ENCODE measurements around the gene PLCG1. TPM values are rescaled to one million over a fixed set of nuclear protein-coding genes. Genes with fewer than 3 reads are reported as not detected.

PLCG1 gene
- total and polyA plus RNA-seq, 8 donors = 64.9 to 251 (median 202) TPM

GRCh38 chr20:41145317-41145716 lies 8.0 kb downstream of the PLCG1 start:
- no peak for ATAC-seq
- no peaks in the 10 kb centered on the region for H3K36me3 ChIP-seq
- no peak for DNase-seq
- H3K4me1 ChIP-seq = peaks cover 37 to 96% of the 10 kb centered on the region in 2 donors
- no peaks in the 10 kb centered on the region for H3K9me3 ChIP-seq
- peak overlapping the region; percentile 67 to 92 for H3K27ac ChIP-seq
- no peak overlapping the region for H3K4me3 ChIP-seq
- no peak for TF ChIP-seq CTCF (IDR thresholded peaks at IDR 0.05)
- no peaks in the 10 kb centered on the region for H3K27me3 ChIP-seq
- intact Hi-C loops (cut with DNase I) = no loop called here

GRCh38 chr20:41145821-41146620 lies 8.7 kb downstream of the PLCG1 start:
- H3K9me3 ChIP-seq = no peaks in the 10 kb centered on the region
- no peaks in the 10 kb centered on the region for H3K36me3 ChIP-seq
- ATAC-seq (peak; percentile 79), DNase-seq (peak in 2 of 4 donors; percentile 31 to 72)
- no peak for TF ChIP-seq CTCF (IDR thresholded peaks at IDR 0.05)
- H3K4me3 ChIP-seq = no peak overlapping the region
- intact Hi-C loops (cut with DNase I) = no loop called here
- H3K4me1 ChIP-seq = peaks cover 32 to 91% of the 10 kb centered on the region in 2 donors
- no peaks in the 10 kb centered on the region for H3K27me3 ChIP-seq
- peak overlapping the region; percentile 67 to 92 for H3K27ac ChIP-seq

DNA sequence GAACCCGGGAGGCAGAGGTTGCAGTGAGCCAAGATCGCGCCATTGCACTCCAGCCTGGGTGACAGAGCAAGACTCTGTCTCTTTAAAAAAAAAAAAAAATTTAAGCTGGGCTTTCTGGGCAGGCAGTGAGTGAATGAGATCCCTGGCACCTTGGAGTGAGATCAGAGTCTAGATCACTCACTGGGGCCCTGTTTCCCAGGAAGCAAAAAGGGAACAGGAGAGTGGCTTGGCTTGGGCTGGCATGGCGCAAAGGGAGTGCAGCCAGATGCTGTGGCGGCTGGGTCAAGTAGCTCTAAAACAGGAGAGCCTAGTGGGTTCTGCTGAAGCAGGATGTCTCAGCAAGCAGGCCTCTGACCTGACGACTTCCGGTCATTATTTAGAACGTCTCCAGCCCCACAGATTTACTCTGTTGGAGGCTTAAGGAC lies 10.4 kb downstream of the PLCG1 start:
- TF ChIP-seq CTCF (IDR thresholded peaks at IDR 0.05) = no peak
- peak in 1 of 4 donors; percentile 24 for DNase-seq
- Histone ChIP-seq H3K9me3 (no peaks in the 10 kb centered on the region), H3K27me3 (no peaks in the 10 kb centered on the region), H3K4me1 (peaks cover 24 to 85% of the 10 kb centered on the region in 2 donors), H3K27ac (peak overlapping the region; percentile 67 to 92), H3K36me3 (no peaks in the 10 kb centered on the region), H3K4me3 (no peak overlapping the region)
- ATAC-seq = no peak
- intact Hi-C loops (cut with DNase I) = no loop called here

GRCh38 chr20:41148942-41149341 lies 11.6 kb downstream of the PLCG1 start:
- H3K27me3 ChIP-seq = no peaks in the 10 kb centered on the region
- TF ChIP-seq CTCF (IDR thresholded peaks at IDR 0.05) = no peak
- H3K4me3 ChIP-seq = no peak overlapping the region
- H3K4me1 ChIP-seq = peaks cover 22 to 85% of the 10 kb centered on the region in 2 donors
- no peaks in the 10 kb centered on the region for H3K36me3 ChIP-seq
- DNase-seq (no peak), ATAC-seq (no peak)
- intact Hi-C loops (cut with DNase I) = no loop called here
- H3K9me3 ChIP-seq = no peaks in the 10 kb centered on the region
- peak overlapping the region; percentile 67 to 92 for H3K27ac ChIP-seq

GRCh38 chr20:41150664-41151063 lies 13.3 kb downstream of the PLCG1 start:
- Histone ChIP-seq H3K27ac (peak overlapping the region; percentile 15 to 92), H3K9me3 (no peaks in the 10 kb centered on the region), H3K4me3 (no peak overlapping the region), H3K36me3 (no peaks in the 10 kb centered on the region), H3K4me1 (peaks cover 24 to 81% of the 10 kb centered on the region in 2 donors), H3K27me3 (no peaks in the 10 kb centered on the region)
- intact Hi-C loops (cut with DNase I) = no loop called here
- no peak for ATAC-seq
- no peak for TF ChIP-seq CTCF (IDR thresholded peaks at IDR 0.05)
- DNase-seq = peak in 1 of 4 donors; percentile 31
